Right lobe of liver (tissue), 6 donors: ENCODE results near the gene RMDN2. TPM values are rescaled to one million over a fixed set of nuclear protein-coding genes. Genes with fewer than 3 reads are reported as not detected.

Source experiments
- ATAC-seq, 4 donors: fragments of 200-7000 bp; cut with Tn5 transposase; one replicate each; pipeline ENCODE4 v1.9.1; 2020; ENCODE audit warnings: mild to moderate bottlenecking in 4 of 4, moderate library complexity in 4 of 4
- DNase-seq, 3 donors: peaks; one replicate each; pipeline ENCODE4 v3.0.0-alpha.2; 2020
- H3K27ac ChIP-seq, 3 donors: fragments of 200-600 bp; one replicate each; pipeline ENCODE4 v1.8.0; 2022
- H3K27me3 ChIP-seq, 2 donors: fragments of 200-600 bp; one replicate each; pipeline ENCODE4 v1.8.0; 2022
- H3K36me3 ChIP-seq, 4 donors: fragments of 200-600 bp; sonication (generic) in 1 of 4; one replicate each; pipeline versions ENCODE4 v1.5.1 to v1.8.0; 2017 to 2022; ENCODE audit warnings: control low read depth in 1 of 4
- H3K4me1 ChIP-seq, 4 donors: fragments of 200-600 bp; sonication (generic) in 1 of 4; one replicate each; pipeline versions ENCODE4 v1.5.1 to v1.8.0; 2017 to 2022; ENCODE audit warnings: control low read depth in 1 of 4
- H3K4me3 ChIP-seq, 3 donors: fragments of 200-600 bp; one replicate each; pipeline ENCODE4 v1.8.0; 2022
- H3K9me3 ChIP-seq, 4 donors: fragments of 200-600 bp; sonication (generic) in 1 of 4; one replicate each; pipeline versions ENCODE4 v1.5.1 to v1.8.0; 2017 to 2022; ENCODE audit warnings: control low read depth in 1 of 4
- CTCF ChIP-seq, 4 donors: fragments of 200-600 bp in 3 of 4; fragments of 450-650 bp in 1 of 4; IDR thresholded peaks; one replicate each; pipeline versions ENCODE4 v1.5.1 to v1.8.0; 2016 to 2022; ENCODE audit warnings: antibody characterized with exemption in 4 of 4, mild to moderate bottlenecking in 2 of 4
- POLR2A ChIP-seq: fragments of 450-650 bp; IDR thresholded peaks from one replicate; pipeline ENCODE4 v1.6.1; 2017; ENCODE audit warnings: antibody characterized with exemption, mild to moderate bottlenecking
- WGBS: methylation state at CpG from one replicate; pipeline ENCODE4 v1.1.6; 2018; ENCODE audit warnings: low coverage, low lambda C conversion rate; ENCODE audit not compliant: insufficient coverage; ENCODE audit errors: missing lambda C conversion rate; 5-methylcytosine and 5-hydroxymethylcytosine counted together
- intact Hi-C, 2 donors: fragments of 100-400 bp; cut with DNase I; formaldehyde crosslinking; loops; one replicate each; pipeline versions ENCODE4 v1.11.2 to v1.14.1; 2022
- total RNA-seq, 6 experiments: library from RNA; depleted of rRNA in 2 of 6; stranded (reverse); fragments of >200 nt in 2 of 6; fragmentation: NEBNext Ultra II Directional in 3 of 6; extraction: Animal tissue kit (Norgen Biotek cat#: 25700) in 3 of 6; gene quantifications; one replicate each; pipeline versions ENCODE4 v1.1.0 to v1.2.4, GENCODE V29; 2016 to 2023
- donor health status: DM: no; HTN: yes; CAD: no.
- donor health status: DM: no; HTN: no; CAD: no.
- donor health status: DM: no; HTN: no; CAD: no.
- donor health status: DM: no; HTN: yes; CAD: no.
- donor health status: DM: no; HTN: yes; CAD: no.

The RMDN2 gene
- total RNA-seq, 6 experiments from 2014 or later, result 8.8 to 18.5 (median 15.7) TPM

DNA sequence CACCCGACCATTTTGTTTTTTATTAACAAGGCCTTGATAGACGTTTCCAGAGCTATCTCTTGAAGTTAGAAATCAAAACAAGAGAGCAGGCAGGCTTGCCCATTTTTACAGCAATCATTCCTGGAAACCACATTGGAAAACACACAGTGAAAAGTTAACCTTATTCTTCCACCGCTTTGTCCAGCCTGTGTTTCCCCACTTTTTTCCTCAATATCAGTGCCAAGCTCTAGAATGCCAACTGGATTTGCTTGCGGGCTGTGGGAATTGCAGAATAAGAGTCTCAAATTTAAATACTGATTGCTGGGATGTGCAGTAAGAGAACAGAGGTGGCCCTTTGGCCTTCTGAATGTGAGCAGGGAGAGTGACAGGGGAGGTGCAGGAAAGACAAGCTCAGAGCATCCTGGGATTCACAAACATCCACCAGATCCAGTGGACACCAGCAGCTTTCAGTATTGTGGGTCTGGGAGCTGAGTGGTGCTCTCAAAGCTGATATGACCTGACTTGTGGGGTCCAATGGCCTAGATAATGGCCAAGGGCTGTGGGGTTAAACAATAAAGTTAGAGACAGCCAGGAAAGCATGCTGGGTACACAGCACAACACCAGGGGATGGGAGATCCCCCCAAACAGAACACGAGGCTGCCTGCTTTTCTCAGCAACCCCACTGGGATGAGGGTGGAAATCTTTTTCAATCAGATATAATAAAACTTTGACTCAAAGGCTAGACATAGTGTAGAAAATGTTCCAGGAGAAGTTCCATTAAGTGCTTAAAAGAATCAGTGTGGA is 135.3 kb downstream of the RMDN2 start:
- intact Hi-C loops, result no loop called here
- H3K36me3 ChIP-seq, result no peaks in the 10 kb centered on the region
- ATAC-seq (no peak), DNase-seq (no peak)
- no peak overlapping the region for H3K4me3 ChIP-seq
- H3K9me3 ChIP-seq, result no peaks in the 10 kb centered on the region
- TF ChIP-seq CTCF (IDR thresholded peaks at IDR 0.05) (no peak), POLR2A (no peak)
- no peaks in the 10 kb centered on the region for H3K4me1 ChIP-seq
- H3K27me3 ChIP-seq, result no peaks in the 10 kb centered on the region
- H3K27ac ChIP-seq, result no peak overlapping the region
- 81% methylated on average over 5 of the region's 5 CpGs for WGBS

- no peak for ATAC-seq
Measured at GRCh38 chr2:38064801-38065501, 139.9 kb downstream of the RMDN2 start.

DNA sequence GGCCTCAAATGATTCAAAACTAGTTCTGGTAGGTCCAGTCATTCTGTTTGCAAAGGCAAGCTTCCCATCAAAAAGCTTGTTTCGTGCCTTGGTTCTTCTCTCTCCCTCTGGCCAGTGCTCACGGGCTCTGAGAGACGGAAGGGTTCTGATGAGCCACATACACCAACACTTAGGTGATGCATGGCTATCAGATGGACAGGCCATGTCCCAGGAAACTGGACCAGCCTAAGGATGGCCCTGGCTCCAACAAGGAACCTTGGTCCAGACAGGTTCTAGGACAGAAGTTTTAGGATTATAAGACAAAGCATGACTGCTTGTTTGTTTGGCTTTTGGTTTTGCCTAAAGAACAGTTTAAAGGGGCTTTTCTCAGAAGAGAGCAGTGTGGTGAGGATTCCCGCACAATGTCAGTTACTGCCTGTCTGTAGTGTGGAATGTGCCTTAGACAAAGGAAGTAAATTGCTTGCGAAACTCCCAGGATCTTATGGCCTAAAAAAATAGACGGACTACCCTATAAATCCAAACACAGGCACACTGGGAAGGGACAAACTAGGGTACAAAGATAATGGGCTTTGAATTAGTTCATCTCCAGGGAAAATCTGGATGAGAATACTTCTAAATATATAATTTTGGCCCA is 140.5 kb downstream of the RMDN2 start:
- Histone ChIP-seq H3K9me3 (no peaks in the 10 kb centered on the region), H3K4me1 (no peaks in the 10 kb centered on the region), H3K27ac (no peak overlapping the region), H3K36me3 (no peaks in the 10 kb centered on the region), H3K27me3 (no peaks in the 10 kb centered on the region), H3K4me3 (no peak overlapping the region)
- ATAC-seq (no peak), DNase-seq (no peak)
- WGBS, result 92% methylated on average over 3 of the region's 6 CpGs
- no peak for TF ChIP-seq CTCF (IDR thresholded peaks at IDR 0.05)
- no peak for TF ChIP-seq POLR2A
- intact Hi-C loops, result no loop called here

More at GRCh38 chr2:38064801-38065501, 139.9 kb downstream of the RMDN2 start:
- Histone ChIP-seq H3K27ac (no peak overlapping the region), H3K27me3 (no peaks in the 10 kb centered on the region), H3K9me3 (no peaks in the 10 kb centered on the region), H3K4me3 (no peak overlapping the region), H3K36me3 (no peaks in the 10 kb centered on the region), H3K4me1 (no peaks in the 10 kb centered on the region)
- no peak for TF ChIP-seq CTCF (IDR thresholded peaks at IDR 0.05)
- TF ChIP-seq POLR2A, result no peak
- intact Hi-C loops, result no loop called here
- 58% methylated on average over 5 of the region's 5 CpGs for WGBS
- DNase-seq, result no peak

GRCh38 chr2:38066421-38067115 is 141.5 kb downstream of the RMDN2 start:
- no peaks in the 10 kb centered on the region for H3K9me3 ChIP-seq
- no peaks in the 10 kb centered on the region for H3K4me1 ChIP-seq
- H3K4me3 ChIP-seq, result no peak overlapping the region
- ATAC-seq (no peak), DNase-seq (no peak)
- TF ChIP-seq CTCF (IDR thresholded peaks at IDR 0.05) (no peak), POLR2A (no peak)
- H3K27me3 ChIP-seq, result no peaks in the 10 kb centered on the region
- intact Hi-C loops, result no loop called here
- WGBS, result 76% methylated on average over 6 of the region's 6 CpGs
- H3K36me3 ChIP-seq, result no peaks in the 10 kb centered on the region
- no peak overlapping the region for H3K27ac ChIP-seq

Other genes starting within 250 kb of the RMDN2 start
- gene CYP1B1, start 150.9 kb downstream of the RMDN2 start, total RNA-seq, result 1 to 10 TPM; 3.8 to 7.1 (median 6.4) TPM